Suprapubic skin (tissue), 4 donors: Measurements from ENCODE around the gene NCKAP5. TPM values are rescaled to one million over a fixed set of nuclear protein-coding genes. Genes with fewer than 3 reads are reported as not detected.

Experiments
- DNase-seq, 2 donors: peaks; one replicate each; pipeline ENCODE4 v3.0.0-alpha.2; 2019; ENCODE audit warnings: low spot score in 2 of 2
- H3K27ac ChIP-seq: fragments of 200-600 bp; sonication (generic); one replicate; pipeline ENCODE4 v1.5.1; 2019
- H3K27me3 ChIP-seq: fragments of 200-600 bp; sonication (generic); one replicate; pipeline ENCODE4 v1.5.1; 2019
- H3K36me3 ChIP-seq: fragments of 200-600 bp; sonication (generic); one replicate; pipeline ENCODE4 v1.5.1; 2019
- H3K4me1 ChIP-seq: fragments of 200-600 bp; sonication (generic); one replicate; pipeline ENCODE4 v1.5.1; 2019
- H3K4me3 ChIP-seq: fragments of 200-600 bp; sonication (generic); one replicate; pipeline ENCODE4 v1.5.1; 2019; ENCODE audit warnings: mild to moderate bottlenecking
- H3K9me3 ChIP-seq: fragments of 200-600 bp; sonication (generic); one replicate; pipeline ENCODE4 v1.5.1; 2019
- EP300 ChIP-seq: sonication (generic); formaldehyde crosslinking; IDR thresholded peaks from one replicate; pipeline ENCODE4 v1.6.1; 2017; ENCODE audit warnings: antibody characterized with exemption
- POLR2A ChIP-seq, 2 donors: fragments of 450-650 bp; IDR thresholded peaks; one replicate each; pipeline ENCODE4 v1.6.1; 2017; ENCODE audit warnings: antibody characterized with exemption in 2 of 2, mild to moderate bottlenecking in 2 of 2, moderate library complexity in 2 of 2
- POLR2AphosphoS5 ChIP-seq, 3 donors: sonication (generic); formaldehyde crosslinking; IDR thresholded peaks; one replicate each; pipeline ENCODE4 v1.6.1; 2017; ENCODE audit warnings: antibody characterized with exemption in 3 of 3
- WGBS: methylation state at CpG from one replicate; pipeline ENCODE4 v1.1.5; 2018; 5-methylcytosine and 5-hydroxymethylcytosine counted together
- total RNA-seq, 4 donors: library from RNA; depleted of rRNA; stranded (reverse); fragments of >200 nt; gene quantifications; one replicate each; pipeline ENCODE4 v1.1.0, GENCODE V29; 2016
- TF ChIP-seq, protein P1 (sequence below), 2 donors: fragments of 200-600 bp in 1 of 2; fragments of 450-650 bp in 1 of 2; sonication (generic) in 1 of 2; IDR thresholded peaks; one replicate each; pipeline ENCODE4 v1.5.1; 2016 to 2019; ENCODE audit warnings: antibody characterized with exemption in 2 of 2, mild to moderate bottlenecking in 1 of 2, moderate library complexity in 1 of 2

NCKAP5 gene
- total RNA-seq, 4 donors from 2014 or later = 2.8 to 6.4 (median 4.2) TPM

- DNase-seq = no peak
- 77% methylated on average over 4 of the region's 4 CpGs for WGBS
- TF ChIP-seq EP300 (no peak), POLR2AphosphoS5 (IDR thresholded peaks at IDR 0.05) (no peak), POLR2A (IDR thresholded peaks at IDR 0.05) (no peak)
- TF ChIP-seq, protein P1, sequence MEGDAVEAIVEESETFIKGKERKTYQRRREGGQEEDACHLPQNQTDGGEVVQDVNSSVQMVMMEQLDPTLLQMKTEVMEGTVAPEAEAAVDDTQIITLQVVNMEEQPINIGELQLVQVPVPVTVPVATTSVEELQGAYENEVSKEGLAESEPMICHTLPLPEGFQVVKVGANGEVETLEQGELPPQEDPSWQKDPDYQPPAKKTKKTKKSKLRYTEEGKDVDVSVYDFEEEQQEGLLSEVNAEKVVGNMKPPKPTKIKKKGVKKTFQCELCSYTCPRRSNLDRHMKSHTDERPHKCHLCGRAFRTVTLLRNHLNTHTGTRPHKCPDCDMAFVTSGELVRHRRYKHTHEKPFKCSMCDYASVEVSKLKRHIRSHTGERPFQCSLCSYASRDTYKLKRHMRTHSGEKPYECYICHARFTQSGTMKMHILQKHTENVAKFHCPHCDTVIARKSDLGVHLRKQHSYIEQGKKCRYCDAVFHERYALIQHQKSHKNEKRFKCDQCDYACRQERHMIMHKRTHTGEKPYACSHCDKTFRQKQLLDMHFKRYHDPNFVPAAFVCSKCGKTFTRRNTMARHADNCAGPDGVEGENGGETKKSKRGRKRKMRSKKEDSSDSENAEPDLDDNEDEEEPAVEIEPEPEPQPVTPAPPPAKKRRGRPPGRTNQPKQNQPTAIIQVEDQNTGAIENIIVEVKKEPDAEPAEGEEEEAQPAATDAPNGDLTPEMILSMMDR (IDR thresholded peaks at IDR 0.05) = no peak
- no peaks in the 10 kb centered on the region for H3K9me3 ChIP-seq
- no peaks in the 10 kb centered on the region for H3K4me1 ChIP-seq
- no peaks in the 10 kb centered on the region for H3K36me3 ChIP-seq
- no peak overlapping the region for H3K27ac ChIP-seq
- no peaks in the 10 kb centered on the region for H3K27me3 ChIP-seq
- no peak overlapping the region for H3K4me3 ChIP-seq
Measured at GRCh38 chr2:133461484-133461883, 106.8 kb downstream of the NCKAP5 start.

- Histone ChIP-seq H3K27me3 (no peaks in the 10 kb centered on the region), H3K4me1 (no peaks in the 10 kb centered on the region), H3K36me3 (no peaks in the 10 kb centered on the region), H3K9me3 (no peaks in the 10 kb centered on the region), H3K4me3 (no peak overlapping the region), H3K27ac (no peak overlapping the region)
- WGBS = 70% methylated on average over 3 of the region's 3 CpGs
- TF ChIP-seq POLR2AphosphoS5 (IDR thresholded peaks at IDR 0.05) = no peak
- TF ChIP-seq, protein P1 (IDR thresholded peaks at IDR 0.05) = no peak
- no peak for TF ChIP-seq POLR2A (IDR thresholded peaks at IDR 0.05)
- no peak for TF ChIP-seq EP300
- DNase-seq = no peak
Measured at GRCh38 chr2:133459590-133459989, 108.7 kb downstream of the NCKAP5 start.

GRCh38 chr2:133458280-133458679 is 110.0 kb downstream of the NCKAP5 start:
- no peak for DNase-seq
- no peak for TF ChIP-seq EP300
- TF ChIP-seq, protein P1 (IDR thresholded peaks at IDR 0.05) = no peak
- no peak for TF ChIP-seq POLR2A (IDR thresholded peaks at IDR 0.05)
- no peak for TF ChIP-seq POLR2AphosphoS5 (IDR thresholded peaks at IDR 0.05)
- Histone ChIP-seq H3K27ac (no peak overlapping the region), H3K36me3 (no peaks in the 10 kb centered on the region), H3K4me3 (no peak overlapping the region), H3K4me1 (no peaks in the 10 kb centered on the region), H3K27me3 (no peaks in the 10 kb centered on the region), H3K9me3 (no peaks in the 10 kb centered on the region)
- 36% methylated on average over 3 of the region's 3 CpGs for WGBS

- Histone ChIP-seq H3K9me3 (no peaks in the 10 kb centered on the region), H3K36me3 (no peaks in the 10 kb centered on the region), H3K27me3 (no peaks in the 10 kb centered on the region), H3K4me1 (no peaks in the 10 kb centered on the region), H3K4me3 (no peak overlapping the region), H3K27ac (no peak overlapping the region)
- WGBS = 56% methylated on average over 4 of the region's 4 CpGs
- TF ChIP-seq POLR2A (IDR thresholded peaks at IDR 0.05) (no peak), EP300 (no peak), POLR2AphosphoS5 (IDR thresholded peaks at IDR 0.05) (no peak)
- TF ChIP-seq, protein P1 (IDR thresholded peaks at IDR 0.05) = no peak
- no peak for DNase-seq
Measured at GRCh38 chr2:133457861-133458260, 110.4 kb downstream of the NCKAP5 start.

DNA sequence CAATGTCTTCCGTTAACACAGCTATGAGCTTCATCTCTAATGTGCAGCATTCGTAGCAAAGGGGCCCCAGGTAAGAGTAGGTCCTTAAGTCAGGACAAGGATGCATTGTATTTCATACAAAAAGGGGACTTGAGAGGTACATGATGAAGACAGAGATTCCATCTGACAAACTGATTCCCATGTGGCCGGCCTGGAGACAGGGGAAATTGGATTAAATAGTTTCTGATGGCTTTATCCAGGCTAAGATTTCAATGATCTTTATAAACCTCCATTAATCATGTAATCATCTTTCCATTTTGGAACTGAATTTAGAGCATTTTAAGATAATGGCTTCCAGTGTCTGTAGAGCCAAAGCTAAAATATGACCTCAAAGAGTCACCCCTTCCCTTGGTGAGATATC is 111.3 kb downstream of the NCKAP5 start:
- no peaks in the 10 kb centered on the region for H3K4me1 ChIP-seq
- H3K36me3 ChIP-seq = no peaks in the 10 kb centered on the region
- 100% methylated on average over 3 of the region's 3 CpGs for WGBS
- no peaks in the 10 kb centered on the region for H3K27me3 ChIP-seq
- DNase-seq = no peak
- no peak overlapping the region for H3K27ac ChIP-seq
- TF ChIP-seq POLR2A (IDR thresholded peaks at IDR 0.05) = no peak
- TF ChIP-seq, protein P1 (IDR thresholded peaks at IDR 0.05) = no peak
- no peak for TF ChIP-seq EP300
- H3K9me3 ChIP-seq = no peaks in the 10 kb centered on the region
- H3K4me3 ChIP-seq = no peak overlapping the region
